K562 treated with DMSO at 1 percent for 12 hours (cell line): Measurements from ENCODE around the gene SERPIND1. TPM values are rescaled to one million over a fixed set of nuclear protein-coding genes. Genes with fewer than 3 reads are reported as not detected.

ENCODE experiments used
- total RNA-seq: library from RNA; unstranded; fragments of 300-600 nt; gene quantifications from 2 replicates; pipeline ENCODE4 v1.2.3, GENCODE V29; 2022; ENCODE audit not compliant: insufficient read depth

SERPIND1 gene
- total RNA-seq: not detected in 2 replicates

GRCh38 chr22:20773793-20774212 is at the start of gene SERPIND1:
TSS of gene SERPIND1 (plus strand) at chr22:20774113. CDS start at chr22:20779313, 5,200 bp downstream.

Other genes starting within 250 kb of the SERPIND1 start
- 121 and 259 TPM in 2 replicates for gene PI4KA, start 84.7 kb downstream of the SERPIND1 start, total RNA-seq
- 63.8 and 99.1 TPM in 2 replicates for gene SNAP29, start 84.9 kb downstream of the SERPIND1 start, total RNA-seq
- 68.0 and 179 TPM in 2 replicates for gene CRKL, start 143.3 kb downstream of the SERPIND1 start, total RNA-seq
- not detected in 2 replicates for gene AIFM3, start 193.1 kb downstream of the SERPIND1 start, total RNA-seq
- 35.9 and 64.3 TPM in 2 replicates for gene LZTR1, start 208.2 kb downstream of the SERPIND1 start, total RNA-seq
- 171 and 193 TPM in 2 replicates for gene THAP7, start 228.0 kb downstream of the SERPIND1 start, total RNA-seq
- gene P2RX6, start 241.1 kb downstream of the SERPIND1 start, total RNA-seq: 2.0 and 3.0 TPM in 2 replicates